K562 (cell line): Measurements from ENCODE around the gene MYO16. TPM values are rescaled to one million over a fixed set of nuclear protein-coding genes. Genes with fewer than 3 reads are reported as not detected.

ENCODE experiments used
- BRD4 ChIP-seq: fragments of 200-600 bp; sonication (generic); IDR thresholded peaks from 2 replicates; pipeline ENCODE4 v1.6.1; 2017; ENCODE audit warnings: inconsistent platforms
- NCOA6 ChIP-seq: fragments of 450-650 bp; IDR thresholded peaks from 2 replicates; pipeline ENCODE4 v1.6.1; 2017; ENCODE audit warnings: mild to moderate bottlenecking
- NUFIP1 ChIP-seq: fragments of 450-650 bp; IDR thresholded peaks from 2 replicates; pipeline ENCODE4 v1.6.1; 2018; ENCODE audit not compliant: partially characterized antibody
- PRMT5 ChIP-seq: sonication (generic); formaldehyde crosslinking; IDR thresholded peaks from 2 replicates; pipeline ENCODE4 v1.5.0; 2020; ENCODE audit warnings: missing genetic modification reagents
- polyA plus RNA-seq, 8 experiments: library from polyadenylated mRNA; depleted of rRNA in 4 of 8; stranded (reverse) in 5 of 8; unstranded in 3 of 8; fragments of >200 nt; fragmentation: Nextera tagmentation in 2 of 8; fragmentation: Illumina TruSeq in 1 of 8; extraction: Ambion mirVana in 2 of 8; extraction: Trizol in 1 of 8; gene quantifications; 2 replicates each; pipeline versions ENCODE4 v1.2.1 to v1.2.3, GENCODE V29; 2011 to 2014; ENCODE audit warnings: inconsistent platforms in 1 of 8, missing spikeins in 1 of 8
- total RNA-seq, 7 experiments: library from RNA; depleted of rRNA in 6 of 7; stranded (reverse); fragments of >200 nt in 6 of 7; fragmentation: Illumina TruSeq in 2 of 7; extraction: Trizol in 2 of 7; gene quantifications; 2 replicates each; pipeline versions ENCODE4 v1.2.1 to v1.2.3, GENCODE V29; 2011 to 2021; ENCODE audit warnings: low replicate concordance in 1 of 7
- TF ChIP-seq, protein P1 (sequence below), 2 experiments: fragments of 450-650 bp; IDR thresholded peaks; 2 replicates each; pipeline ENCODE4 v1.6.1; 2018; ENCODE audit warnings: mild to moderate bottlenecking in 2 of 2, low read depth in 1 of 2; ENCODE audit not compliant: partially characterized antibody in 2 of 2
- TF ChIP-seq, protein P2 (sequence below): fragments of 250-450 bp; sonication (Bioruptor Pico); IDR thresholded peaks from 2 replicates; pipeline ENCODE4 v1.5.0; 2021
- TF ChIP-seq, protein P3 (sequence below): sonication (generic); formaldehyde crosslinking; IDR thresholded peaks from 2 replicates; pipeline ENCODE4 v1.8.0; 2022; ENCODE audit warnings: mild to moderate bottlenecking, missing genetic modification reagents
- TF ChIP-seq, protein P4 (sequence below): fragments of 200-800 bp; sonication (Bioruptor generic); IDR thresholded peaks from 2 replicates; pipeline ENCODE4 v1.6.1; 2017; ENCODE audit warnings: missing genetic modification characterization, missing compliant biosample characterization

MYO16 gene
- total and polyA plus RNA-seq, 9 of the 15 experiments (the other 6 are each of a cell fraction or from before 2014, with no cell fraction given), result 4.3 to 45.7 (median 12.1) TPM

DNA sequence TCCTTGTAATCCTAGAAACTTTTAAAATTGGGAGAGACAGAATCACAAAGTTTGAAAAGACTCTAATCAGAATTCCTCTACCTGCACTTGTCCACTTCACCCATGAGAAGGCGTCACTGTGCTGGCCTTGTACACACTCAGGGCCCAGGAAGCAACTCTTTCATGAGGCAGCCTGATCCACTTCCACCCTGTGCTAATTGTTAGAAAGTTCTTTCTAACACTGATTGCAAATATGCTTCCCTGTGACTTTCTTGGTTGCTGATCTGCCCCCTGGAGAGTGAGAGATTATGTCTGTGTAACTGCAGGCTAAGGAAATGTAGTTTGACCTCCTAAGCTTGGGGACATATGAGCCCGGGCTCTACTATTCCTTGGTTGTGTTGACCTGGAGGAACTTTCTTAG lies 494.6 kb downstream of the MYO16 start (continued):
- TF ChIP-seq, protein P1, sequence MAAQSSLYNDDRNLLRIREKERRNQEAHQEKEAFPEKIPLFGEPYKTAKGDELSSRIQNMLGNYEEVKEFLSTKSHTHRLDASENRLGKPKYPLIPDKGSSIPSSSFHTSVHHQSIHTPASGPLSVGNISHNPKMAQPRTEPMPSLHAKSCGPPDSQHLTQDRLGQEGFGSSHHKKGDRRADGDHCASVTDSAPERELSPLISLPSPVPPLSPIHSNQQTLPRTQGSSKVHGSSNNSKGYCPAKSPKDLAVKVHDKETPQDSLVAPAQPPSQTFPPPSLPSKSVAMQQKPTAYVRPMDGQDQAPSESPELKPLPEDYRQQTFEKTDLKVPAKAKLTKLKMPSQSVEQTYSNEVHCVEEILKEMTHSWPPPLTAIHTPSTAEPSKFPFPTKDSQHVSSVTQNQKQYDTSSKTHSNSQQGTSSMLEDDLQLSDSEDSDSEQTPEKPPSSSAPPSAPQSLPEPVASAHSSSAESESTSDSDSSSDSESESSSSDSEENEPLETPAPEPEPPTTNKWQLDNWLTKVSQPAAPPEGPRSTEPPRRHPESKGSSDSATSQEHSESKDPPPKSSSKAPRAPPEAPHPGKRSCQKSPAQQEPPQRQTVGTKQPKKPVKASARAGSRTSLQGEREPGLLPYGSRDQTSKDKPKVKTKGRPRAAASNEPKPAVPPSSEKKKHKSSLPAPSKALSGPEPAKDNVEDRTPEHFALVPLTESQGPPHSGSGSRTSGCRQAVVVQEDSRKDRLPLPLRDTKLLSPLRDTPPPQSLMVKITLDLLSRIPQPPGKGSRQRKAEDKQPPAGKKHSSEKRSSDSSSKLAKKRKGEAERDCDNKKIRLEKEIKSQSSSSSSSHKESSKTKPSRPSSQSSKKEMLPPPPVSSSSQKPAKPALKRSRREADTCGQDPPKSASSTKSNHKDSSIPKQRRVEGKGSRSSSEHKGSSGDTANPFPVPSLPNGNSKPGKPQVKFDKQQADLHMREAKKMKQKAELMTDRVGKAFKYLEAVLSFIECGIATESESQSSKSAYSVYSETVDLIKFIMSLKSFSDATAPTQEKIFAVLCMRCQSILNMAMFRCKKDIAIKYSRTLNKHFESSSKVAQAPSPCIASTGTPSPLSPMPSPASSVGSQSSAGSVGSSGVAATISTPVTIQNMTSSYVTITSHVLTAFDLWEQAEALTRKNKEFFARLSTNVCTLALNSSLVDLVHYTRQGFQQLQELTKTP (IDR thresholded peaks at IDR 0.05; ENCODE audit: low read depth in 1 of 2, partially characterized antibody in 2 of 2), result no peak
- TF ChIP-seq, protein P2, sequence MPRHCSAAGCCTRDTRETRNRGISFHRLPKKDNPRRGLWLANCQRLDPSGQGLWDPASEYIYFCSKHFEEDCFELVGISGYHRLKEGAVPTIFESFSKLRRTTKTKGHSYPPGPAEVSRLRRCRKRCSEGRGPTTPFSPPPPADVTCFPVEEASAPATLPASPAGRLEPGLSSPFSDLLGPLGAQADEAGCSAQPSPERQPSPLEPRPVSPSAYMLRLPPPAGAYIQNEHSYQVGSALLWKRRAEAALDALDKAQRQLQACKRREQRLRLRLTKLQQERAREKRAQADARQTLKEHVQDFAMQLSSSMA (CRISPR knock-in tag), result no peak
- TF ChIP-seq, protein P3, sequence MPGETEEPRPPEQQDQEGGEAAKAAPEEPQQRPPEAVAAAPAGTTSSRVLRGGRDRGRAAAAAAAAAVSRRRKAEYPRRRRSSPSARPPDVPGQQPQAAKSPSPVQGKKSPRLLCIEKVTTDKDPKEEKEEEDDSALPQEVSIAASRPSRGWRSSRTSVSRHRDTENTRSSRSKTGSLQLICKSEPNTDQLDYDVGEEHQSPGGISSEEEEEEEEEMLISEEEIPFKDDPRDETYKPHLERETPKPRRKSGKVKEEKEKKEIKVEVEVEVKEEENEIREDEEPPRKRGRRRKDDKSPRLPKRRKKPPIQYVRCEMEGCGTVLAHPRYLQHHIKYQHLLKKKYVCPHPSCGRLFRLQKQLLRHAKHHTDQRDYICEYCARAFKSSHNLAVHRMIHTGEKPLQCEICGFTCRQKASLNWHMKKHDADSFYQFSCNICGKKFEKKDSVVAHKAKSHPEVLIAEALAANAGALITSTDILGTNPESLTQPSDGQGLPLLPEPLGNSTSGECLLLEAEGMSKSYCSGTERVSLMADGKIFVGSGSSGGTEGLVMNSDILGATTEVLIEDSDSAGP (CRISPR knock-in tag), result no peak
- no peak for TF ChIP-seq BRD4
- TF ChIP-seq, protein P4, sequence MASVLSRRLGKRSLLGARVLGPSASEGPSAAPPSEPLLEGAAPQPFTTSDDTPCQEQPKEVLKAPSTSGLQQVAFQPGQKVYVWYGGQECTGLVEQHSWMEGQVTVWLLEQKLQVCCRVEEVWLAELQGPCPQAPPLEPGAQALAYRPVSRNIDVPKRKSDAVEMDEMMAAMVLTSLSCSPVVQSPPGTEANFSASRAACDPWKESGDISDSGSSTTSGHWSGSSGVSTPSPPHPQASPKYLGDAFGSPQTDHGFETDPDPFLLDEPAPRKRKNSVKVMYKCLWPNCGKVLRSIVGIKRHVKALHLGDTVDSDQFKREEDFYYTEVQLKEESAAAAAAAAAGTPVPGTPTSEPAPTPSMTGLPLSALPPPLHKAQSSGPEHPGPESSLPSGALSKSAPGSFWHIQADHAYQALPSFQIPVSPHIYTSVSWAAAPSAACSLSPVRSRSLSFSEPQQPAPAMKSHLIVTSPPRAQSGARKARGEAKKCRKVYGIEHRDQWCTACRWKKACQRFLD (CRISPR knock-in tag), result no peak
- TF ChIP-seq NCOA6, result no peak
- TF ChIP-seq PRMT5 (CRISPR knock-in tag), result no peak
- no peak for TF ChIP-seq NUFIP1
